ENCODE data around the gene OPN1LW. TPM values are rescaled to one million over a fixed set of nuclear protein-coding genes. Genes with fewer than 3 reads are reported as not detected.

The OPN1LW gene
- total RNA-seq, 1 donor from 2014 or later, result not detected

DNA sequence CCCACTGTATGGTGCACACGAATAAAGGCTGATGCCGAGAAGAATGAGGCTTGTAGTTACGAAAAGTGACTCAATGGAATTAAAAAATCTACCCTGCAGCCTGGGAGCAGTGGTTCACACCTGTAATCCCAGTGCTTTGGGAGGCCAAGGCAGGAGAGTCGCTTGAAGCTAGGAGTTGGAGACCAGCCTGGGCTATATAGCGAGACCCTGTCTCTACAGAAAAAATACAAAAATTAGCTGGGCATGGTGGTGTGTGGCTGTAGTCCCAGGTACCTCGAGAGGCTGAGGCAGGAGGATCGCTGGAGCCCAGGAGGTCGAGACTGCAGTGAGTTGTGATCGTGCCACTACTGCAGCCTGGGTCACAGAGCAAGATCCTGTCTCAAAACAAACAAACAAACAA lies 11.7 kb upstream of the OPN1LW start:
- H3K27me3 Mint-ChIP-seq (ENCODE audit: unreplicated experiment), result peaks cover 5% of the 10 kb centered on the region
- no peak overlapping the region for H3K4me3 Mint-ChIP-seq (ENCODE audit: unreplicated experiment)
- peaks cover 4% of the 10 kb centered on the region for H3K9me3 Mint-ChIP-seq (ENCODE audit: unreplicated experiment)
- TF ChIP-seq, protein P1, sequence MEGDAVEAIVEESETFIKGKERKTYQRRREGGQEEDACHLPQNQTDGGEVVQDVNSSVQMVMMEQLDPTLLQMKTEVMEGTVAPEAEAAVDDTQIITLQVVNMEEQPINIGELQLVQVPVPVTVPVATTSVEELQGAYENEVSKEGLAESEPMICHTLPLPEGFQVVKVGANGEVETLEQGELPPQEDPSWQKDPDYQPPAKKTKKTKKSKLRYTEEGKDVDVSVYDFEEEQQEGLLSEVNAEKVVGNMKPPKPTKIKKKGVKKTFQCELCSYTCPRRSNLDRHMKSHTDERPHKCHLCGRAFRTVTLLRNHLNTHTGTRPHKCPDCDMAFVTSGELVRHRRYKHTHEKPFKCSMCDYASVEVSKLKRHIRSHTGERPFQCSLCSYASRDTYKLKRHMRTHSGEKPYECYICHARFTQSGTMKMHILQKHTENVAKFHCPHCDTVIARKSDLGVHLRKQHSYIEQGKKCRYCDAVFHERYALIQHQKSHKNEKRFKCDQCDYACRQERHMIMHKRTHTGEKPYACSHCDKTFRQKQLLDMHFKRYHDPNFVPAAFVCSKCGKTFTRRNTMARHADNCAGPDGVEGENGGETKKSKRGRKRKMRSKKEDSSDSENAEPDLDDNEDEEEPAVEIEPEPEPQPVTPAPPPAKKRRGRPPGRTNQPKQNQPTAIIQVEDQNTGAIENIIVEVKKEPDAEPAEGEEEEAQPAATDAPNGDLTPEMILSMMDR (IDR thresholded peaks at IDR 0.05), result no peak
- DNase-seq (ENCODE audit: extremely low spot score, unreplicated experiment), result no peak
- no peak overlapping the region for H3K27ac Mint-ChIP-seq (ENCODE audit: unreplicated experiment)
- H3K36me3 Mint-ChIP-seq (ENCODE audit: unreplicated experiment), result no peaks in the 10 kb centered on the region
- no peaks in the 10 kb centered on the region for H3K4me1 Mint-ChIP-seq (ENCODE audit: unreplicated experiment)

DNA sequence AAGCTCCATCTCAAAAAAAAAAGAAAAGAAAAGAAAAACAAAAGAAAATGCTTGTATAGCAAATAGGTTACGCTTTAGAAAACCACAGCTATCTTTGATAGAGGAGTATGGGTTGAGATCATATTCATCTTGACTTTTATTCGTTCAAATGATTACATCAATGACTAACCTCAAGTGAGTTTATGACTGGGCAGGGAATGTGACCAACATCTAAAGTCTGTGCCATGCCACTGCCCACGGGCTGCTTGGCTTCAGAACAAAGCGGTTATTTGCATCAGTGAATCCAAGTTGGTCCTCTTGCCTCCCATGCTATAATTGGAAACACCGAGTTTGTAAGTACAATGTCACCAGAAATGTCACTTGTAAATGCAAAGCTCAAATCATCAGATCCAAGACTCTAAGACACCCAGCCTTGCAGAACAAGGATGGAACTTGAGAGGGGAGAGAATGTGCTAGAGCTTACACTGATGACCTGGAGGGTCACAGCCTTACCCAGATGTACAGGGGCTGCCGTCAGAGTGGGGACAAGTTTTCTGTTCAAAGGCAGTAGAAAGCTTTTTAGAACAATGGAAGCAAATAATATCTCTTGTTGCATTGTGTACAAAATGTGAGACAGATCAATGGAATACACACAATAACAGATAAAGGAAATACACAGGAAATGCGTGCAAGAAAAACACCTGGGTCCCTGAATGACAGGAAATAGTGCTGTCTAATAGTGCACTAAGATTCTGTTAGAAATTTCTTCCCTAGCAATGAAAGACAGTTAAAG lies 8.4 kb upstream of the OPN1LW start:
- Mint-ChIP-seq H3K36me3 (ENCODE audit: unreplicated experiment) (no peaks in the 10 kb centered on the region), H3K27ac (ENCODE audit: unreplicated experiment) (no peak overlapping the region), H3K27me3 (ENCODE audit: unreplicated experiment) (peaks cover 5% of the 10 kb centered on the region), H3K9me3 (ENCODE audit: unreplicated experiment) (peaks cover 4% of the 10 kb centered on the region), H3K4me3 (ENCODE audit: unreplicated experiment) (no peak overlapping the region), H3K4me1 (ENCODE audit: unreplicated experiment) (no peaks in the 10 kb centered on the region)
- TF ChIP-seq, protein P1 (IDR thresholded peaks at IDR 0.05), result no peak
- DNase-seq (ENCODE audit: extremely low spot score, unreplicated experiment), result no peak

DNA sequence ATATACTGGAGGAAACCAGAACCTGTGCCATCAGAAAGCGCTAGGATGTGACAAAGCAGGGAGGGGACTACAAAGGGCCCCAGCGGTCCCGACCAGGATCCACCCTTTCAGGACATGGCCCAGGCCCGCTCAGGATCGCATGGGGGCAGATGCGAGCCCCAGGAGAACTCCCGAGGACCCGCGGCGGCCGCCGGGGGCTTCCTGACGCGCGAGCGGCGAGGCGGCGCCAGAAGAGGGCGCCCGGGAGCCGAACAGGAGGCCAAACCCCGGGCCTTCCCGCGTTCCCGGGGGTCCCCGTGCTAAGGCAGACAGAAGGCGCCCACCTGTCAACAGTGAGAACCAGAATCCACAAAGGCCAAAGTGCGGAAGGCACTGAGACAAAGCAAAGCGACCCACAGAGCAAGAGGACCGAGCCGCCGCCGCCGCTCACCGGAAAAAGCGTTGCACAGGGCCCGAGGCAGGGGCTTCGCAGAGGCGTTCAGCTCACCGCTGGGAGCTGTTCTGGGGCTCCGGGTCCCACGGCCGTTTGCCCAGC lies 7.3 kb upstream of the OPN1LW start:
- H3K4me3 Mint-ChIP-seq (ENCODE audit: unreplicated experiment), result peak overlapping the region; percentile 77
- peaks cover 4% of the 10 kb centered on the region for H3K9me3 Mint-ChIP-seq (ENCODE audit: unreplicated experiment)
- H3K27me3 Mint-ChIP-seq (ENCODE audit: unreplicated experiment), result peaks cover 5% of the 10 kb centered on the region
- no peaks in the 10 kb centered on the region for H3K36me3 Mint-ChIP-seq (ENCODE audit: unreplicated experiment)
- TF ChIP-seq, protein P1 (IDR thresholded peaks at IDR 0.05), result peak; percentile 79
- no peaks in the 10 kb centered on the region for H3K4me1 Mint-ChIP-seq (ENCODE audit: unreplicated experiment)
- no peak overlapping the region for H3K27ac Mint-ChIP-seq (ENCODE audit: unreplicated experiment)
- DNase-seq (ENCODE audit: extremely low spot score, unreplicated experiment), result peak; percentile 90

DNA sequence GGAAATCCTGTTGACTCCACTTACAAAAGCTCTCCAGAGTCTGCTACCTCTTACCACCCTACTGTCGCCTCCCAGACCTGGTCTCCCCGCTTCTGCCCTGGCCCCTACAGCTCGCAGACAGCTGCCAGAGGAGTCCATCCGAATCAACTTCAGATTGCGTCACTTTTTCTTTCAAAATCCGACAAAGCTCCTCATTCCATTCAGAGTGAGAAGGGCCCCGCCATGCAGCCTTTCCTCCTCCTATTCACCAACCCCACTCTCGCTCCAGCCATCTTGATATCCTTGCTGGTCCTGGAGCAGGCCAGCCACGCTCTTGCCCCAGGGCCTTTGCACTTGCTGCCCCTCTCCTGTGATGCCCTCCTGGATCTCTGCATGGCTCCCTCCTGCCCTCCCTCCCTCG lies 5.2 kb upstream of the OPN1LW start:
- no peaks in the 10 kb centered on the region for H3K9me3 Mint-ChIP-seq (ENCODE audit: unreplicated experiment)
- H3K4me1 Mint-ChIP-seq (ENCODE audit: unreplicated experiment), result no peaks in the 10 kb centered on the region
- no peaks in the 10 kb centered on the region for H3K36me3 Mint-ChIP-seq (ENCODE audit: unreplicated experiment)
- H3K27ac Mint-ChIP-seq (ENCODE audit: unreplicated experiment), result no peak overlapping the region
- H3K4me3 Mint-ChIP-seq (ENCODE audit: unreplicated experiment), result no peak overlapping the region
- H3K27me3 Mint-ChIP-seq (ENCODE audit: unreplicated experiment), result peaks cover 5% of the 10 kb centered on the region
- TF ChIP-seq, protein P1 (IDR thresholded peaks at IDR 0.05), result no peak
- no peak for DNase-seq (ENCODE audit: extremely low spot score, unreplicated experiment)

DNA sequence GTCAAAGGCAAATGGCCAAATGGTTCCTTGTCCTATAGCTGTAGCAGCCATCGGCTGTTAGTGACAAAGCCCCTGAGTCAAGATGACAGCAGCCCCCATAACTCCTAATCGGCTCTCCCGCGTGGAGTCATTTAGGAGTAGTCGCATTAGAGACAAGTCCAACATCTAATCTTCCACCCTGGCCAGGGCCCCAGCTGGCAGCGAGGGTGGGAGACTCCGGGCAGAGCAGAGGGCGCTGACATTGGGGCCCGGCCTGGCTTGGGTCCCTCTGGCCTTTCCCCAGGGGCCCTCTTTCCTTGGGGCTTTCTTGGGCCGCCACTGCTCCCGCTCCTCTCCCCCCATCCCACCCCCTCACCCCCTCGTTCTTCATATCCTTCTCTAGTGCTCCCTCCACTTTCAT lies 3.8 kb upstream of the OPN1LW start:
- no peak for DNase-seq (ENCODE audit: extremely low spot score, unreplicated experiment)
- Mint-ChIP-seq H3K27me3 (ENCODE audit: unreplicated experiment) (peaks cover 5% of the 10 kb centered on the region), H3K4me3 (ENCODE audit: unreplicated experiment) (no peak overlapping the region), H3K9me3 (ENCODE audit: unreplicated experiment) (no peaks in the 10 kb centered on the region), H3K4me1 (ENCODE audit: unreplicated experiment) (no peaks in the 10 kb centered on the region), H3K27ac (ENCODE audit: unreplicated experiment) (no peak overlapping the region), H3K36me3 (ENCODE audit: unreplicated experiment) (no peaks in the 10 kb centered on the region)
- TF ChIP-seq, protein P1 (IDR thresholded peaks at IDR 0.05), result no peak

All from osteocyte (in vitro differentiated cells).